CD14-positive monocyte (primary cell): ENCODE data around the gene SLC39A6. TPM values are rescaled to one million over a fixed set of nuclear protein-coding genes. Genes with fewer than 3 reads are reported as not detected.
A peak's percentile ranks its signal among the peaks of the same experiment; 100 is the strongest.
"Not testable (repeated sequence)": the region's sequence is repeated elsewhere in the genome, so short reads cannot be mapped to it uniquely, and the experiment has no call there.

Experiments used
- DNase-seq, 3 donors: peaks; one replicate each; pipeline ENCODE4 v3.0.0-alpha.2; 2011 to 2022
- H2AFZ ChIP-seq: 2 replicates; pipeline ENCODE4 v1.6.0; 2012; ENCODE audit warnings: mild to moderate bottlenecking, low read depth, low read length, inconsistent platforms; ENCODE audit not compliant: insufficient read depth, poor library complexity, severe bottlenecking
- H3K27ac ChIP-seq, 2 donors: 1 replicate in 1 of 2; 2 replicates in 1 of 2; pipeline ENCODE4 v1.5.1; 2012 to 2013; ENCODE audit warnings: low read length in 2 of 2, control low read depth in 1 of 2, inconsistent platforms in 1 of 2, low read depth in 1 of 2, mild to moderate bottlenecking in 1 of 2
- H3K27me3 ChIP-seq, 2 donors: one replicate each; pipeline versions ENCODE4 v1.6.0 to v1.6.1; 2011 to 2013; ENCODE audit warnings: low read length in 2 of 2; ENCODE audit not compliant: control insufficient read depth in 2 of 2, insufficient read depth in 2 of 2
- H3K36me3 ChIP-seq, 2 donors: replicated peaks in 1 of 2; 1 replicate in 1 of 2; 2 replicates in 1 of 2; pipeline versions ENCODE4 v1.5.1 to v1.6.1; 2012 to 2013; ENCODE audit warnings: low read length in 2 of 2, control low read depth in 1 of 2, inconsistent platforms in 1 of 2, mild to moderate bottlenecking in 1 of 2; ENCODE audit not compliant: insufficient read depth in 2 of 2, control insufficient read depth in 1 of 2
- H3K4me1 ChIP-seq, 2 donors: 1 replicate in 1 of 2; 2 replicates in 1 of 2; pipeline versions ENCODE4 v1.5.1 to v1.6.1; 2012 to 2013; ENCODE audit warnings: low read length in 2 of 2, control low read depth in 1 of 2, inconsistent platforms in 1 of 2, mild to moderate bottlenecking in 1 of 2, moderate library complexity in 1 of 2; ENCODE audit not compliant: insufficient read depth in 2 of 2, control insufficient read depth in 1 of 2
- H3K4me2 ChIP-seq: replicated peaks from 2 replicates; pipeline ENCODE3; 2012; ENCODE audit warnings: low read length, moderate library complexity, mild to moderate bottlenecking; ENCODE audit not compliant: poor library complexity, severe bottlenecking; ENCODE audit errors: extremely low read depth
- H3K4me3 ChIP-seq, 3 experiments: fragments of 200-600 bp in 1 of 3; sonication (generic) in 1 of 3; replicated peaks in 1 of 3; 1 replicate in 2 of 3; 2 replicates in 1 of 3; pipeline ENCODE4 v1.5.1; 2011 to 2013; ENCODE audit warnings: low read length in 3 of 3, mild to moderate bottlenecking in 3 of 3, control low read depth in 2 of 3, low read depth in 2 of 3, inconsistent platforms in 1 of 3, moderate library complexity in 1 of 3
- H3K79me2 ChIP-seq: 2 replicates; pipeline ENCODE4 v1.6.0; 2012; ENCODE audit warnings: mild to moderate bottlenecking, control low read depth, inconsistent platforms, low read length, moderate library complexity; ENCODE audit not compliant: insufficient read depth
- H3K9ac ChIP-seq: 2 replicates; pipeline ENCODE4 v1.6.0; 2017; ENCODE audit warnings: low read length, mild to moderate bottlenecking; ENCODE audit not compliant: insufficient read depth, poor library complexity, severe bottlenecking
- H3K9me3 ChIP-seq, 2 donors: replicated peaks in 1 of 2; 1 replicate in 1 of 2; 2 replicates in 1 of 2; pipeline versions ENCODE4 v1.5.1 to v1.6.1; 2012 to 2013; ENCODE audit warnings: low read length in 2 of 2, control low read depth in 1 of 2; ENCODE audit not compliant: control insufficient read depth in 1 of 2, insufficient read depth in 1 of 2
- H4K20me1 ChIP-seq: 2 replicates; pipeline ENCODE4 v1.6.0; 2012; ENCODE audit warnings: mild to moderate bottlenecking, low read length, control low read depth, moderate library complexity; ENCODE audit not compliant: insufficient read depth
- H3K27ac Mint-ChIP-seq, 7 donors: one replicate each; pipeline ENCODE4 v1.8.0; 2020; ENCODE audit warnings: mild to moderate bottlenecking in 7 of 7, mixed read lengths in 7 of 7, moderate library complexity in 6 of 7, inconsistent platforms in 2 of 7
- H3K27me3 Mint-ChIP-seq, 3 donors: one replicate each; pipeline ENCODE4 v1.8.0; 2021 to 2022; ENCODE audit warnings: low read depth in 3 of 3, mild to moderate bottlenecking in 3 of 3, mixed read lengths in 3 of 3, moderate library complexity in 3 of 3, inconsistent platforms in 1 of 3
- H3K36me3 Mint-ChIP-seq, 2 donors: one replicate each; pipeline ENCODE4 v1.8.0; 2020; ENCODE audit warnings: mixed read lengths in 2 of 2, inconsistent platforms in 1 of 2, mild to moderate bottlenecking in 1 of 2
- H3K4me1 Mint-ChIP-seq: one replicate; pipeline ENCODE4 v1.8.0; 2020; ENCODE audit warnings: mild to moderate bottlenecking, mixed read lengths
- H3K4me3 Mint-ChIP-seq, 2 donors: one replicate each; pipeline ENCODE4 v1.8.0; 2020; ENCODE audit warnings: mild to moderate bottlenecking in 2 of 2, mixed read lengths in 2 of 2, moderate library complexity in 1 of 2
- H3K9me3 Mint-ChIP-seq, 7 donors: one replicate each; pipeline ENCODE4 v1.8.0; 2020 to 2022; ENCODE audit warnings: mixed read lengths in 7 of 7, mild to moderate bottlenecking in 6 of 7, moderate library complexity in 6 of 7, inconsistent platforms in 2 of 7
- WGBS: methylation state at CpG from one replicate; pipeline ENCODE4 v1.1.5; 2013; ENCODE audit warnings: missing lambda C conversion rate; ENCODE audit not compliant: insufficient coverage; 5-methylcytosine and 5-hydroxymethylcytosine counted together
- intact Hi-C, 2 donors: fragments of 100-400 bp; cut with micrococcal nuclease; formaldehyde crosslinking; loops; one replicate each; pipeline versions ENCODE4 v1.15.0 to v1.15.1; 2023
- polyA plus RNA-seq, 3 donors: library from polyadenylated mRNA; depleted of rRNA in 1 of 3; unstranded in 2 of 3; stranded (reverse) in 1 of 3; fragments of 300-500 nt in 2 of 3; fragments of >200 nt in 1 of 3; fragmentation: Illumina TruSeq in 2 of 3; gene quantifications; 1 replicate in 2 of 3; 2 replicates in 1 of 3; pipeline ENCODE4 v1.2.3, GENCODE V29; 2012 to 2021
- TF ChIP-seq, protein P1 (sequence below): fragments of 200-600 bp; IDR thresholded peaks from one replicate; pipeline ENCODE4 v1.8.0; 2022; ENCODE audit warnings: antibody characterized with exemption, mild to moderate bottlenecking

The SLC39A6 gene
- polyA plus RNA-seq, 3 donors: 13.2 to 20.1 (median 16.8) TPM

DNA sequence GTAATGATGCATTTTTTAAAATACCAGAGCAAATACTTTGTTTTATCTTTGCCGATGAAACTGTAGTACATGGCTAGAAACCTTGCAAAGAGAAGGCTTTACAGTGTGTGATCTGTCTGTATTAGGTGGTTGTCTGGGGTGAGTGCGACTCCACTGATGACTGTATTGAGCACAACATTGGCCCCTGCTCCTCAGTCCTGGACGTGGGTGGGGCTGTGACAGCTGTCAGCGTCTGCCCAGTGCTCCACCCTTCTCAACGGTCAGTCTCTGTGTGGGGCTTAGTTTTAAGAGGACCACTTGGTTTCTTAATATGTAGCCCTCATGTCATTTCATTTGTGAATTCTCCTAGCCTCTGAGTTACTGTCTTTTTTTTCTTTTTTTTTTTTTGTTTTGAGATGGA is 40.8 kb upstream of the SLC39A6 start:
- Histone ChIP-seq H3K9ac (no peak overlapping the region), H4K20me1 (no peaks in the 10 kb centered on the region), H3K36me3 (peaks cover 71 to 91% of the 10 kb centered on the region in 2 donors), H3K79me2 (no peaks in the 10 kb centered on the region), H2AFZ (no peak overlapping the region), H3K27ac (no peak overlapping the region), H3K4me3 (no peak overlapping the region), H3K4me1 (no peaks in the 10 kb centered on the region), H3K27me3 (no peaks in the 10 kb centered on the region), H3K4me2 (no peak overlapping the region), H3K9me3 (no peaks in the 10 kb centered on the region)
- peaks cover 75 to 88% of the 10 kb centered on the region in 2 donors for H3K36me3 Mint-ChIP-seq
- H3K27me3 Mint-ChIP-seq: peaks cover 0 to 1% (median 0%) of the 10 kb centered on the region in 3 donors
- TF ChIP-seq, protein P1, sequence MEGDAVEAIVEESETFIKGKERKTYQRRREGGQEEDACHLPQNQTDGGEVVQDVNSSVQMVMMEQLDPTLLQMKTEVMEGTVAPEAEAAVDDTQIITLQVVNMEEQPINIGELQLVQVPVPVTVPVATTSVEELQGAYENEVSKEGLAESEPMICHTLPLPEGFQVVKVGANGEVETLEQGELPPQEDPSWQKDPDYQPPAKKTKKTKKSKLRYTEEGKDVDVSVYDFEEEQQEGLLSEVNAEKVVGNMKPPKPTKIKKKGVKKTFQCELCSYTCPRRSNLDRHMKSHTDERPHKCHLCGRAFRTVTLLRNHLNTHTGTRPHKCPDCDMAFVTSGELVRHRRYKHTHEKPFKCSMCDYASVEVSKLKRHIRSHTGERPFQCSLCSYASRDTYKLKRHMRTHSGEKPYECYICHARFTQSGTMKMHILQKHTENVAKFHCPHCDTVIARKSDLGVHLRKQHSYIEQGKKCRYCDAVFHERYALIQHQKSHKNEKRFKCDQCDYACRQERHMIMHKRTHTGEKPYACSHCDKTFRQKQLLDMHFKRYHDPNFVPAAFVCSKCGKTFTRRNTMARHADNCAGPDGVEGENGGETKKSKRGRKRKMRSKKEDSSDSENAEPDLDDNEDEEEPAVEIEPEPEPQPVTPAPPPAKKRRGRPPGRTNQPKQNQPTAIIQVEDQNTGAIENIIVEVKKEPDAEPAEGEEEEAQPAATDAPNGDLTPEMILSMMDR: no peak
- H3K4me1 Mint-ChIP-seq: no peaks in the 10 kb centered on the region
- H3K4me3 Mint-ChIP-seq: no peak overlapping the region
- H3K27ac Mint-ChIP-seq: no peak overlapping the region
- no peak for DNase-seq
- H3K9me3 Mint-ChIP-seq: no peaks in the 10 kb centered on the region
- intact Hi-C loops: no loop called here
- 96% methylated on average over 3 of the region's 5 CpGs for WGBS

DNA sequence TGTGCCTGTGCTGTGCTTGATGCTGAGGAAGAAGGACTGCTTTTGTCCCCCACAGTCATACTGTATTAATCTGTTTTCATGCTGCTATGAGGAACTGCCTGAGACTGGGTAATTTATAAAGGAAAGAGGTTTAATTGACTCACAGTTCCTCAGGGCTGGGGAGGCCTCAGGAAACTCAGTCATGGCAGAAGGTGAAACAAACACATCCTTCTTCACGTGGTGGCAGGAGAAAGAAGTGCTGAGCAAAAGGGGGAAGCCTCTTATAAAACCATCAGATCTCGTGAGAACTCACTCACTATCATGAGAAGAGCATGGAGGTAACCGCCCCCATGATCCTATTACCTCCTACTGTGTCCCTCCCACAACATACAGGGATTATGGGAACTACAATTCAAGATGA is 39.2 kb upstream of the SLC39A6 start:
- H3K27me3 Mint-ChIP-seq, H4K20me1 ChIP-seq, H3K9ac ChIP-seq, H3K4me2 ChIP-seq, intact Hi-C loops, DNase-seq, H3K27me3 ChIP-seq, H2AFZ ChIP-seq, H3K9me3 ChIP-seq, H3K4me1 ChIP-seq, H3K27ac ChIP-seq, H3K9me3 Mint-ChIP-seq, H3K79me2 ChIP-seq, H3K4me3 ChIP-seq, H3K4me1 Mint-ChIP-seq, H3K4me3 Mint-ChIP-seq: not testable (repeated sequence)
- WGBS: no CpG with 5 or more reads among the region's 3 CpGs
- peaks cover 76 to 90% of the 10 kb centered on the region in 2 donors for H3K36me3 Mint-ChIP-seq
- H3K27ac Mint-ChIP-seq: peak overlapping the region in 4 of 7 donors; percentile 27 to 73 (median 52)
- peaks cover 74 to 93% of the 10 kb centered on the region in 2 donors for H3K36me3 ChIP-seq
